Panc1 (cell line): Measurements from ENCODE around the gene TMEM45A. TPM values are rescaled to one million over a fixed set of nuclear protein-coding genes. Genes with fewer than 3 reads are reported as not detected.

Experiments used
- ATAC-seq: fragments of 200-7000 bp; cut with Tn5 transposase; 2 replicates; pipeline ENCODE4 v1.9.1; 2020; ENCODE audit warnings: mild to moderate bottlenecking, moderate library complexity
- BruUV-seq: library from RNA; stranded (reverse); fragments of 400-500 nt; replicated peaks from 2 replicates; lab custom pipeline; 2021; lab: Mats Ljungman, UMichigan
- CTCF ChIA-PET: fragments of 300-600 bp; sonication (Branson Sonifier 250); formaldehyde crosslinking; loops from one replicate; lab custom pipeline; 2022; ENCODE audit warnings: antibody characterized with exemption; lab: Charles Lee
- POLR2A ChIA-PET: fragments of 300-600 bp; sonication (Branson Sonifier 250); formaldehyde crosslinking; loops from one replicate; lab custom pipeline; 2022; ENCODE audit warnings: antibody characterized with exemption; lab: Charles Lee
- DNase-seq: peaks from one replicate; pipeline ENCODE4 v3.0.0-alpha.2; 2010; ENCODE audit warnings: low read depth, low spot score
- H3K27ac ChIP-seq: 2 replicates; pipeline ENCODE4 v1.5.1; 2011; ENCODE audit warnings: mild to moderate bottlenecking, low read length, inconsistent platforms
- H3K27me3 ChIP-seq: fragments of 200-500 bp; sonication (Bioruptor generic); 2 replicates; pipeline ENCODE4 v1.6.0; 2014; ENCODE audit warnings: low read length, inconsistent platforms; ENCODE audit not compliant: control insufficient read depth, insufficient read depth
- H3K36me3 ChIP-seq: fragments of 200-500 bp; sonication (Bioruptor generic); 2 replicates; pipeline ENCODE4 v1.5.1; 2014; ENCODE audit warnings: inconsistent platforms, mild to moderate bottlenecking, low read length, moderate library complexity; ENCODE audit not compliant: control insufficient read depth, insufficient read depth
- H3K4me1 ChIP-seq: 2 replicates; pipeline ENCODE4 v1.5.1; 2011; ENCODE audit warnings: inconsistent platforms, mild to moderate bottlenecking, low read length, moderate library complexity; ENCODE audit not compliant: control insufficient read depth, insufficient read depth
- H3K4me3 ChIP-seq, 2 experiments: 2 replicates each; pipeline ENCODE4 v1.5.1; 2011 to 2012; ENCODE audit warnings: low read depth in 2 of 2, low read length in 2 of 2, mild to moderate bottlenecking in 2 of 2, inconsistent platforms in 1 of 2, moderate library complexity in 1 of 2
- H3K9me3 ChIP-seq: fragments of 200-500 bp; sonication (Bioruptor generic); 2 replicates; pipeline ENCODE4 v1.5.1; 2014; ENCODE audit warnings: low read depth, mild to moderate bottlenecking, inconsistent platforms, low read length, moderate library complexity; ENCODE audit not compliant: control insufficient read depth, insufficient read depth
- POLR2AphosphoS5 ChIP-seq: IDR thresholded peaks from 2 replicates; pipeline ENCODE4 v1.6.1; 2012; ENCODE audit warnings: mild to moderate bottlenecking, low read depth, low read length, moderate library complexity
- SIN3A ChIP-seq: IDR thresholded peaks from 2 replicates; pipeline ENCODE4 v1.6.1; 2012; ENCODE audit warnings: low read depth, mild to moderate bottlenecking, low read length, moderate library complexity, borderline replicate concordance; ENCODE audit not compliant: insufficient read depth
- TCF7L2 ChIP-seq: IDR thresholded peaks from 2 replicates; pipeline ENCODE4 v1.6.1; 2011; ENCODE audit warnings: mild to moderate bottlenecking, low read depth, low read length, inconsistent platforms
- in situ Hi-C: cut with HindIII; loops from 2 replicates; pipeline ENCODE4 v1.10.0; 2016; ENCODE audit warnings: low sequenced_read_pairs, low pct_unique_long_range_greater_than_20kb
- intact Hi-C: fragments of 100-400 bp; cut with micrococcal nuclease; formaldehyde crosslinking; loops from one replicate; pipeline ENCODE4 v1.10.0; 2022; ENCODE audit not compliant: unreplicated experiment
- total RNA-seq: library from RNA; stranded (reverse); gene quantifications from one replicate; pipeline ENCODE4 v1.2.1, GENCODE V29; 2021; ENCODE audit not compliant: unreplicated experiment
- TF ChIP-seq, protein P1 (sequence below): fragments of 450-650 bp; IDR thresholded peaks from 2 replicates; pipeline ENCODE4 v1.5.1; 2017; ENCODE audit warnings: mild to moderate bottlenecking
- TF ChIP-seq, protein P2 (sequence below), 2 experiments: IDR thresholded peaks; 2 replicates each; pipeline ENCODE4 v1.6.1; 2011 to 2012; ENCODE audit warnings: low read depth in 2 of 2, control low read depth in 1 of 2, low read length in 1 of 2, mild to moderate bottlenecking in 1 of 2, moderate library complexity in 1 of 2; ENCODE audit not compliant: insufficient read depth in 1 of 2

The TMEM45A gene
- total RNA-seq, 1 experiment from 2014 or later, result 8.6 TPM

GRCh38 chr3:100602506-100603444 lies 110.4 kb downstream of the TMEM45A start:
- no peaks in the 10 kb centered on the region for H3K9me3 ChIP-seq
- CTCF ChIA-PET, result interaction anchor here (1.1 to 1.4 kb wide), 2 partner anchors 32 to 140 kb away, joined by 3 to 4 read pairs; no protein-coding TSS in a partner anchor
- H3K4me3 ChIP-seq, result no peak overlapping the region
- ATAC-seq (0 out of 2 replicates have a peak, but pooled peaks have one; percentile 12), DNase-seq (no peak)
- TF ChIP-seq TCF7L2 (no peak), SIN3A (no peak), POLR2AphosphoS5 (no peak)
- TF ChIP-seq, protein P1, sequence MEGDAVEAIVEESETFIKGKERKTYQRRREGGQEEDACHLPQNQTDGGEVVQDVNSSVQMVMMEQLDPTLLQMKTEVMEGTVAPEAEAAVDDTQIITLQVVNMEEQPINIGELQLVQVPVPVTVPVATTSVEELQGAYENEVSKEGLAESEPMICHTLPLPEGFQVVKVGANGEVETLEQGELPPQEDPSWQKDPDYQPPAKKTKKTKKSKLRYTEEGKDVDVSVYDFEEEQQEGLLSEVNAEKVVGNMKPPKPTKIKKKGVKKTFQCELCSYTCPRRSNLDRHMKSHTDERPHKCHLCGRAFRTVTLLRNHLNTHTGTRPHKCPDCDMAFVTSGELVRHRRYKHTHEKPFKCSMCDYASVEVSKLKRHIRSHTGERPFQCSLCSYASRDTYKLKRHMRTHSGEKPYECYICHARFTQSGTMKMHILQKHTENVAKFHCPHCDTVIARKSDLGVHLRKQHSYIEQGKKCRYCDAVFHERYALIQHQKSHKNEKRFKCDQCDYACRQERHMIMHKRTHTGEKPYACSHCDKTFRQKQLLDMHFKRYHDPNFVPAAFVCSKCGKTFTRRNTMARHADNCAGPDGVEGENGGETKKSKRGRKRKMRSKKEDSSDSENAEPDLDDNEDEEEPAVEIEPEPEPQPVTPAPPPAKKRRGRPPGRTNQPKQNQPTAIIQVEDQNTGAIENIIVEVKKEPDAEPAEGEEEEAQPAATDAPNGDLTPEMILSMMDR, result no peak
- TF ChIP-seq, protein P2, sequence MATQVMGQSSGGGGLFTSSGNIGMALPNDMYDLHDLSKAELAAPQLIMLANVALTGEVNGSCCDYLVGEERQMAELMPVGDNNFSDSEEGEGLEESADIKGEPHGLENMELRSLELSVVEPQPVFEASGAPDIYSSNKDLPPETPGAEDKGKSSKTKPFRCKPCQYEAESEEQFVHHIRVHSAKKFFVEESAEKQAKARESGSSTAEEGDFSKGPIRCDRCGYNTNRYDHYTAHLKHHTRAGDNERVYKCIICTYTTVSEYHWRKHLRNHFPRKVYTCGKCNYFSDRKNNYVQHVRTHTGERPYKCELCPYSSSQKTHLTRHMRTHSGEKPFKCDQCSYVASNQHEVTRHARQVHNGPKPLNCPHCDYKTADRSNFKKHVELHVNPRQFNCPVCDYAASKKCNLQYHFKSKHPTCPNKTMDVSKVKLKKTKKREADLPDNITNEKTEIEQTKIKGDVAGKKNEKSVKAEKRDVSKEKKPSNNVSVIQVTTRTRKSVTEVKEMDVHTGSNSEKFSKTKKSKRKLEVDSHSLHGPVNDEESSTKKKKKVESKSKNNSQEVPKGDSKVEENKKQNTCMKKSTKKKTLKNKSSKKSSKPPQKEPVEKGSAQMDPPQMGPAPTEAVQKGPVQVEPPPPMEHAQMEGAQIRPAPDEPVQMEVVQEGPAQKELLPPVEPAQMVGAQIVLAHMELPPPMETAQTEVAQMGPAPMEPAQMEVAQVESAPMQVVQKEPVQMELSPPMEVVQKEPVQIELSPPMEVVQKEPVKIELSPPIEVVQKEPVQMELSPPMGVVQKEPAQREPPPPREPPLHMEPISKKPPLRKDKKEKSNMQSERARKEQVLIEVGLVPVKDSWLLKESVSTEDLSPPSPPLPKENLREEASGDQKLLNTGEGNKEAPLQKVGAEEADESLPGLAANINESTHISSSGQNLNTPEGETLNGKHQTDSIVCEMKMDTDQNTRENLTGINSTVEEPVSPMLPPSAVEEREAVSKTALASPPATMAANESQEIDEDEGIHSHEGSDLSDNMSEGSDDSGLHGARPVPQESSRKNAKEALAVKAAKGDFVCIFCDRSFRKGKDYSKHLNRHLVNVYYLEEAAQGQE (IDR thresholded peaks at IDR 0.05; ENCODE audit: insufficient read depth in 1 of 2, low read depth in 2 of 2, low read length in 1 of 2), result no peak
- intact Hi-C loops (no loop called here), in situ Hi-C loops (no loop called here)
- POLR2A ChIA-PET, result no interaction called here
- H3K36me3 ChIP-seq, result no peaks in the 10 kb centered on the region
- no TSS peak for BruUV-seq
- H3K4me1 ChIP-seq, result no peaks in the 10 kb centered on the region
- H3K27me3 ChIP-seq, result peaks cover 9% of the 10 kb centered on the region; the same call in 1 of the 2 replicates
- no peak overlapping the region for H3K27ac ChIP-seq

DNA sequence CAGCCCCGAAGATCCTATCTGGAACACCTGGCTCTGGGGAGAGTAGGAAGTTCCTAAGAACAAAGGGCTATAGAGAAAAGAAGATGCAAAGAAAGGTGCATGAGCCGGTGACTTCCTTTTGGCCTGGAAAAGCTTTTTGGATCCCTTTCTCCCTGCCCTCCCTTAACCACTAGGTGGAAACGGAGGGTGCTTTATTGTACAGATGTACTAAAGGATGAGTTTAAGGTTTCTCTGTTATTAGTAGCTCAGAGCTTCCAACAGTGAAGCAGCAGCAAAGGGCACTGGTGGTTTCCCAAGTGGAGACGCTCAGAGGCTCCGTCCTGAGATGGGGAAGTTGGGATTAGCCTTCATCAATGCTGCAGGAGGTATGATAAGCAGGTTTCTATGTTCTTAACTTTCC lies 111.0 kb downstream of the TMEM45A start:
- Histone ChIP-seq H3K4me3 (no peak overlapping the region), H3K9me3 (no peaks in the 10 kb centered on the region), H3K27ac (no peak overlapping the region), H3K27me3 (peaks cover 13% of the 10 kb centered on the region; the same call in 1 of the 2 replicates), H3K36me3 (no peaks in the 10 kb centered on the region), H3K4me1 (no peaks in the 10 kb centered on the region)
- no TSS peak for BruUV-seq
- CTCF ChIA-PET, result interaction anchor here (1.1 to 1.4 kb wide), 2 partner anchors 31 to 141 kb away, joined by 3 to 4 read pairs; no protein-coding TSS in a partner anchor
- no peak for DNase-seq
- TF ChIP-seq, protein P2 (IDR thresholded peaks at IDR 0.05; ENCODE audit: insufficient read depth in 1 of 2, low read depth in 2 of 2, low read length in 1 of 2), result no peak
- TF ChIP-seq SIN3A, result no peak
- no peak for TF ChIP-seq POLR2AphosphoS5
- TF ChIP-seq, protein P1, result peak; percentile 66
- intact Hi-C loops (no loop called here), in situ Hi-C loops (no loop called here)
- peak; percentile 88 for ATAC-seq
- POLR2A ChIA-PET, result no interaction called here
